ENCODE measurements around the gene SDR42E1.
"Not testable (repeated sequence)": the region's sequence is repeated elsewhere in the genome, so short reads cannot be mapped to it uniquely, and the experiment has no call there.

The SDR42E1 gene

GRCh38 chr16:82006036-82006435, 5.2 kb downstream of the SDR42E1 start:
- no peak for DNase-seq (ENCODE audit: low read depth in 3 of 3, low spot score in 1 of 3)

- no peak for DNase-seq (ENCODE audit: low read depth in 3 of 3, low spot score in 1 of 3)
Measured at GRCh38 chr16:82005027-82005830, 6.0 kb downstream of the SDR42E1 start.

GRCh38 chr16:82004601-82005000, 6.7 kb downstream of the SDR42E1 start:
- DNase-seq (ENCODE audit: low read depth in 3 of 3, low spot score in 1 of 3) = no peak

- no peak for DNase-seq (ENCODE audit: low read depth in 3 of 3, low spot score in 1 of 3)
Measured at GRCh38 chr16:82002831-82003230, 8.4 kb downstream of the SDR42E1 start.

GRCh38 chr16:81997738-81998137, 13.5 kb downstream of the SDR42E1 start:
- no peak for DNase-seq (ENCODE audit: low read depth in 3 of 3, low spot score in 1 of 3)

GRCh38 chr16:81996664-81997509, 14.4 kb downstream of the SDR42E1 start:
- DNase-seq (ENCODE audit: low read depth in 3 of 3, low spot score in 1 of 3) = no peak

GRCh38 chr16:81995651-81996050, 15.6 kb downstream of the SDR42E1 start:
- no peak for DNase-seq (ENCODE audit: low read depth in 3 of 3, low spot score in 1 of 3)

GRCh38 chr16:81994485-81994884, 16.8 kb downstream of the SDR42E1 start:
- no peak for DNase-seq (ENCODE audit: low read depth in 3 of 3, low spot score in 1 of 3)

- no peak for DNase-seq (ENCODE audit: low read depth in 3 of 3, low spot score in 1 of 3)
Measured at GRCh38 chr16:81992859-81993258, 18.4 kb downstream of the SDR42E1 start.

GRCh38 chr16:81987706-81988105, 23.6 kb downstream of the SDR42E1 start:
- DNase-seq (ENCODE audit: low read depth in 3 of 3, low spot score in 1 of 3) = no peak

GRCh38 chr16:81987121-81987520, 24.1 kb downstream of the SDR42E1 start:
- no peak for DNase-seq (ENCODE audit: low read depth in 3 of 3, low spot score in 1 of 3)

- DNase-seq (ENCODE audit: low read depth in 3 of 3, low spot score in 1 of 3) = not testable (repeated sequence)
Measured at GRCh38 chr16:81977335-81977942, 33.8 kb downstream of the SDR42E1 start.

GRCh38 chr16:81975637-81976036, 35.6 kb downstream of the SDR42E1 start:
- DNase-seq (ENCODE audit: low read depth in 3 of 3, low spot score in 1 of 3) = no peak

GRCh38 chr16:81973737-81974136, 37.5 kb downstream of the SDR42E1 start:
- no peak for DNase-seq (ENCODE audit: low read depth in 3 of 3, low spot score in 1 of 3)

- no peak for DNase-seq (ENCODE audit: low read depth in 3 of 3, low spot score in 1 of 3)
Measured at GRCh38 chr16:81971853-81972252, 39.4 kb downstream of the SDR42E1 start.

GRCh38 chr16:81967358-81967757, 43.9 kb downstream of the SDR42E1 start:
- no peak for DNase-seq (ENCODE audit: low read depth in 3 of 3, low spot score in 1 of 3)

GRCh38 chr16:81964808-81965207, 46.5 kb downstream of the SDR42E1 start:
- DNase-seq (ENCODE audit: low read depth in 3 of 3, low spot score in 1 of 3) = no peak

GRCh38 chr16:81956213-81956948, 54.9 kb downstream of the SDR42E1 start:
- DNase-seq (ENCODE audit: low read depth in 3 of 3, low spot score in 1 of 3) = no peak

GRCh38 chr16:81951564-81951963, 59.7 kb downstream of the SDR42E1 start:
- no peak for DNase-seq (ENCODE audit: low read depth in 3 of 3, low spot score in 1 of 3)

GRCh38 chr16:81946206-81946605, 65.1 kb downstream of the SDR42E1 start:
- DNase-seq (ENCODE audit: low read depth in 3 of 3, low spot score in 1 of 3) = no peak

GRCh38 chr16:81945665-81946064, 65.6 kb downstream of the SDR42E1 start:
- no peak for DNase-seq (ENCODE audit: low read depth in 3 of 3, low spot score in 1 of 3)
